GM21423 (cell line): Measurements from ENCODE around the gene SLC41A2.
"Not testable (repeated sequence)": the region's sequence is repeated elsewhere in the genome, so short reads cannot be mapped to it uniquely, and the experiment has no call there.

ENCODE experiments used
- ATAC-seq: cut with Tn5 transposase; IDR thresholded peaks from one replicate; pipeline ENCODE4 v1.9.1; 2021; ENCODE audit warnings: mild to moderate bottlenecking, moderate library complexity; ENCODE audit not compliant: unreplicated experiment

SLC41A2 gene

DNA sequence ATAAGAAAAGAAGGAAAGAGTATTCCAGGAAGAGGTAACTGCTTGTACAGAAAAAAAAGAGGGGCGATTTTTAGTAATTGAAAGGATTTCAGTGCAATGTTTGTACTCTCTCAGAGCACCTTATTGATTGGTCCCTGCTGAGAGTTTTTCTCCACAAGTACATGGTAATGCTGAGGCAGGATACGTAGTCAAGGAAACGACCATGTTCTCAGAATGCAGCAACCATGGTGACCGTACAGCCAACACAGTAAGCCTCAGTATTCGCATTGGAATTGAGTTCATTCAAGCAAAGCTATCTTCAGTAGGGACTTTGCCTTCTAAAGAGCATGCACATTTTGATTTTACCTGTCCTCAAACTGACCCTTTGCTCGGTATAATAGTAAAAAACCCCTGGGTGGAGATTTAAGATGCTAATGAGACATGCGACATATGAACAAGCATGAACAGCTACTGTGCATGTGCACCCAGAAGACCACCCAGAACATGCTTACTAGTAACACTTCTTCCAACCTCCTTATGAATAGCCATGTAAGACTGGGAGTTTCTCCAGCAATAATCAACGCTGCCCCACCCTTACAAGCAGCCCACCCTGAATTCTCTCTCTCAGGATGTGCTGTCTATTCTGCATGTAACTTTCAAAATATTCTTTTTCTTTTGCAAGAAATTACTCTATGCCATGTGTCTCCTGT, 6.2 kb upstream of the SLC41A2 start:
- no peak for ATAC-seq

DNA sequence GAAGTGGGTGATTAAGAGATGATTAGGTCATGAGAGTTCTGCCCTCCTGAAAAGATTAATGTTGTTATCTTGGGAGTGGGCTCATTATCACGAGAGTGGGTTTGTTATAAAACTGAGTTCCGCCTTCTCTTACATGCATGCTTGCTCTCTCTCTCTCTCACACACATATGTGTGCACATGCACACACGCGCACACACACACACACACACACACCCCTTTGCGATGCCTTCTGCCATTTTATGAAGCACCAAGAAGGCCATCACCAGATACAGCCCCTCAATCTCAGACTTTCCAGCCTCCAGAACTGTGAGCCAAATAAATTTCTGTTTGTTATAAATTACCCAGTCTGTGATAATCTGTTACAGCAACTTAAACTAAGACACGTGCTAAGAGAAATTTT, 5.7 kb upstream of the SLC41A2 start:
- no peak for ATAC-seq

DNA sequence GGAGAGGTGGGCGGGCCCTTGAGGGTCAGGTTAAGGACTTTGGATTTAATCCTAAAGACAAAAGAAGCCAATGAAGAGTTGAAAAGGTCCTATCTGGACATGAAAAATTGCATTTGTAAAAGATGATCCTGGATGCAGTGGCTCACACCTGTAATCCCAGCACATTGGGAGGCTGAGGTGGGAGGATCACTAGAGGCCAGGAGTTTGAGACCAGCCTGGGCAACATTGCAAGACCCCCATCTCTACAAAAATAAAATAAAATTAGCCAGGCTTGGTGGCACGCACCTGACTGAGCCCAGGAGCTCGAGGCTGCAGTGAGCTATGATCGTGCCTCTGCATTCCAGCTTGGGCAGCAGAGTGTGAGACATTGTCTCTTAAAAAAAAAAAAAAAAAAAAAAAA, 2.4 kb upstream of the SLC41A2 start:
- no peak for ATAC-seq

DNA sequence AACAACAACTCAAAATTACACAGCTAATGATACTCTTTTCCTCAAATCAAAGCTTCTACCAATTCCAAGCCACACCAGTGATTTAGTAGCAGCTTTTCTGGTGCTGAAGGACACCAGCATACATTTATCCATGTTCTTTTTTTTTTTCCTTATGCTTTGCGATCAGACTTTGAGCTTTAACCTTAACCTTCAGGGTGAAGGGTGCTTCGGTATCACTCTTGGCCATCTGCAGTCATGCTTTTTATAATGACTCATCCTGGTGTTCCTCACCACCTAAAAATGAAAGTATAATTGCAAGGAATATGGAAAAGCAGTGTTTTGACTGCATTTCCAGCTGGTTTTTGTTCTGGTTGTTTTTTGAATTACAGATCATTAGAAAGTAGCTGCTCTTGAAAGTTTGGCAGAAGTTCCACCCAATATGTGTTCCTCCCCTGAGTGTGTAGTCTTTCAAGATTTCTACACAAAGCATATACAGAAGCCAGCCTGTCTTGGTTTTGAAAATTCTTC, 1.3 kb upstream of the SLC41A2 start:
- ATAC-seq, result no peak

DNA sequence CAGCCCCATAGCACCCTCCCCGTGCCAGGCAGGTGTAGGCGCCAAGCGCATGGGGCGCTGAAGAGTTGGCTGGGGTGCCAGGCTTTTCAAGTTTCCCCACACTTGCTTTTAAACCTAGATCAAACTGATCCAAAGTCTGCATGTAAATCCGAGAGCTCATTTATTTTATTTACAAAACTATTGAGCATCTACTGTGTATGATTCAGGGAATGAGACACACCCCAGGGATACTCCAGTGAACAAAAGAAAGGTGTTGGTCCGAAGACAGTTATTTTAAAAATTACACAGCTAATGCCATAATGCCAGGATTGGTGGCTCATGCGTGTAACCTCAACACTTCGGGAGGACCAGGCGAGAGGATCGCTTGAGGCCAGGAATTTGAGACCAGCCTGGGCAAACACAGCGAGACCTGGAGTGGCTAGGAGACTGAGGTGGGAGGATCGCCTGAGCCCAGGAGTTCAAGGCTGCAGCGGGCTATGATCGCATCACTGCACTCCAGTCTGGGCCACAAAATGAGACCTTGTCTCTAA, 780 bp upstream of the SLC41A2 start:
- ATAC-seq, result no peak

DNA sequence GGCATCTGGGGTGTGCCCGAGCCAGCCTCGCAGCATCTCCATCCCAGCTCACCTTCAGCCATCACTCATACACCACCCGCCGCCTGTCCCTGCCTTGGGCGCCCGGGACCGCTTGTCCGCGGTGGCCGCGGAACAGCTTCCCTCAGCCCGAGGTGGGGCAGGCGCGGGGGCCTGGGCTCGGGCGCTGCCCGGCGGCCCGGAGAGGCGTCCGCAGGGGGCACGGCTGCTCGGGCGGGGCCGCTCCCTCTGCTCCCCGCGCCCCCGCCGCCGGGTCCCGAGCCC, 430 bp downstream of the SLC41A2 start:
- ATAC-seq, result no peak

DNA sequence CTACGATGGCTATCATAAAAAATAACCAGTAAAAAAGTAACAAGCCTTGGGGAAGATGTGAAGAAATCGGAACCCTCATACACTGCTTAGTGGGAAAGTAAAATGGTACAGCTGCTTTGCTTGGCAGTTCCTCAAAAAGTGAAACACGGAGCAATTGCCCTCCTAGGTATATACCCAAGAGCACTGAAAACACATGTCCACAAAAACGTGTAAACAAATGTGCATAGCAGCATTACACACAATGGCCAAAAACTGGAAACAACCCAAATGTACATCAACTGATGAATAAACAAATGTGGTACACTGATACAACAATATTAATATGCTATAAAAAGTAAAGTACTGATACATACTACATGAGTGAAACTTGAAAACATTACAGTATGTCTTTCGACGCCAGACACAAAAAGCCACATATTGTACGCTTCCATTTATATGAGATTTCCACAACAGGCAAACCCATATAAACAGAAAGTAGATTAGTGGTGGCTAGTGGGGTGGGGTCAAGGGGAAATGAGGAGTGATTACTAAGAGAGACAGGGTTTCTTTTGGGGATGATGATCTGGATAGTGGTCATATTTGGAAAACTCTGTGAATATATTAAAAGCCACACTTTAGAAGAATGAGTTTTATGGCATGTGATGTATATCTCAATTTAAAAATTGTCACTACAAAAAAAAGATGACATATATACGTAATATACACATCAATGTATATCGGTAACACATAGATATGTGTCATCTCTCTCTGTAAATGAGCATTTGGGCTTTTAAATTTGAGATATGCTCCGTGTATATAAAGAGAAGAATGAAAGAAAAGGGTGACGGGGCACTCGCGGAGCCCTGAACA, 996 bp downstream of the SLC41A2 start:
- no peak for ATAC-seq

DNA sequence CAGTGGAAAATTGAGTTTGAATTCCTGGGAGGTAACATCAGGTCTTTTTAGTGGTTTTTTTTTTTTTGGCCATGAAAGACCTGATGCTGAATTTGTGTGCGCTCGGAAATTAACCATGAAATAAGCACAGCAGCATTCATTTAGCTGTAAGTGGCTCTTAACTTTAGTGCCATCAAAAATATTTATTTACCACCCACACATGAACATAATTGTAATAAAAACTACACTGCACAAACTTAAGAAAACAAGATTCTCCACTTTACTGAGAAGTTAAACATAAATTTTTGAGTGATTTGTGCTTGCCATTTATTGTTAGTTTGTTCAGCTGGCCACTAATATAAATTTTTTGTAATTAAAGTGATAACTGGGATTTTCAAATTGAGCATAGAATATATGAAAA, 2.4 kb downstream of the SLC41A2 start:
- ATAC-seq, result no peak

DNA sequence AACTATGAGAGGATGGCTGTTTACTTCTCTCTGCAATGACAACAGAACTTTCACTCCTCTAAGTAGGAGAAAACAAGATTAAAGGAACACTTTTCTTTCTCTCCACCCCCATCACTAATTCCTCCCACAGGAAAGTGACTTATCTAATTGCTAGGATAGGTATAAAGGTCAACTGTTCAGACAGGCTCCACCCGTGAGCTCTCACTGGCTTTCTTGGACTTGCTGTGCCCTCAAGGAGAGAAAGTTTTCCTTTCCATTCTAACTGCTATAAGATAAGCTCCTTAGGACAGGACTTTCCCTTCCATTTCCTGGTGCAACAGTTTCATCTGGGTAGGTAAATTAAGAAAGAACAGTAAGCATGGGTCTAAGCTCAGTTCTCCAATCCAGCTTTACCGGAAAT, 4.8 kb downstream of the SLC41A2 start:
- no peak for ATAC-seq

DNA sequence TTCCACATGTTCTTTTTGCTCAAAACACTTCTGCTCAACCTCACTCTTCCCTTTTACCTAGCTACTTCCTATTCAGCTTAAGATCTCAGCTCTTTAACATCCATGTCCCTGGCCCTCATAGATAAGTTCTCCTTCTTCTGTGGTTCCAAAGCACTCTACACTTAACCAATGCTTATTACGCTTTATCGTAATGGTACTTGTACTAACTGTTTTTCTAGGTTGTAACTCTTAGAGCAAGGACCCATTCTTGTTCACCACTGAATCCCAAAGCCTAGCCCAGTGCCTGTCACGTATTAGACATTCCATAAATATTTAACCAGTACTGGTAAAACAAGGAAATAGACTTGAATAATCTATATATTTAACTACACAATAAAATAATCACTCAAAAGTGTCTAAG, 5.3 kb downstream of the SLC41A2 start:
- no peak for ATAC-seq

DNA sequence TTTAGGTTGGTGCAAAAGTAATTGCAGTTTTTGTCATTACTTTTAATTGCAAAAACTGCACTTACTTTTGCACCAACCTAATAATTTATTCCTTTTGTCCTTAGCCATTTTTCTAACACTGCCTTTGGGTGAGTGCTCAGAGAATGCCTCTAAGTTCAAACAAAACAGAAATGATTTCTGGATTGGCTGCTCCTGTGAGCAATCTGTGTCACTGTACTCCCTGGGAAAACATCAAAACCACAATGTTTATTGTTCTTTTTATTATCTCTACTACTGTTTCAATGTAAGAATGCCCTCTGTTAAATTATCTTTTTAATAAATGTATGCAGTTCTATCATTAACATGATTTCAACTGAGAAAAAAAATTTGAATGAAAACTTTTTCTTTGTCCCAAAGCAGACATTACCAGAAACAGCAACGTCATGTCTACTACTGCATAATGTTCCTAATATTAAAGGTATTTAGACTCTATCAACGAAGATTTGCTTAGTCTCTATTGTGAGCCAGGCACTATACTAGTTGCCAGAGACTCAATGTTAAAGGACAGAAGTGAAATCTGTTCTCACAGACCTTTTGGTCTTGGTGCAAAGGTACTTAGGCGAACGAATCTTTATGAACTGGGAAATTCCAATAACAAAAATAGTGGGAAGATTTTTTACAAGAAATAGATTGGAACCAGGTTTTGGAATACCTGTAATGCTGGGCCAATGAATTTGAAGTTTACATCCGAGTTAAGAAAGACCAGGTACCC, 6.2 kb downstream of the SLC41A2 start:
- ATAC-seq, result no peak

DNA sequence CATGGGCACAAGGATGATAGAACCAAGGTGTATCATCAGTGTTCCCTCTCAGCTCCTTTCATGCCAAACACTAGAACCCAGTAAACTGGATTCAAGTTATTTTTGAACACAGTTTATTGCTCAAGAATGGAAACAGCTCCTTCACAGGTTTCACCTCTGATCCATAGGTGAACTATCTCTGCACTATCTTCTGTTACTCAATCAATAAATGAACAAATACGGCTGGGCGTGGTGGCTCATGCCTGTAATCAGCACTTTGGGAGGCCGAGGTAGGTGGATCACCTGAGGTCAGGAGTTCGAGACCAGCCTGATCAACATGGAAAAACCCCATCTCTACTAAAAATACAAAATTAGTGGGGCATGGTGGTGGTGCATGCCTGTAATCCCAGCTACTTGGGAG, 9.4 kb downstream of the SLC41A2 start:
- ATAC-seq, result not testable (repeated sequence)

DNA sequence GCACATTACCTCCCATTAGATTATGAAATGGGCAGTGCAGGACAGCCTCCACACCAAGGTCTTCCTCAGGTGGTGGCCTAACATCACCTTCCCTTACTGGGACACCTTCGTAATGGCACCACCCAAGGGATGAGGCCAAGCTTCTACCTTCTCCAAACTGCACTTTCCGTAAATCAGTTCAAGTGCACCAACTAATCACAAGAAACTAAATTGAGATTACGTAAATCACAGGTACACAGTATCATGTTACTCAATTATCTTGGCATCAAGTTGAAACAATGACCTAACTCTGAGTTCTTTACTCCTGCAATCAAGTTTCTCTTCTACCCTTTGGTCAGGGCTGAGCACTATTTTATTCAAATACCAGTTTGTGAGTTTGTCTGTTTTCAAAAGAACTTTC, 13.8 kb downstream of the SLC41A2 start:
- ATAC-seq, result no peak

DNA sequence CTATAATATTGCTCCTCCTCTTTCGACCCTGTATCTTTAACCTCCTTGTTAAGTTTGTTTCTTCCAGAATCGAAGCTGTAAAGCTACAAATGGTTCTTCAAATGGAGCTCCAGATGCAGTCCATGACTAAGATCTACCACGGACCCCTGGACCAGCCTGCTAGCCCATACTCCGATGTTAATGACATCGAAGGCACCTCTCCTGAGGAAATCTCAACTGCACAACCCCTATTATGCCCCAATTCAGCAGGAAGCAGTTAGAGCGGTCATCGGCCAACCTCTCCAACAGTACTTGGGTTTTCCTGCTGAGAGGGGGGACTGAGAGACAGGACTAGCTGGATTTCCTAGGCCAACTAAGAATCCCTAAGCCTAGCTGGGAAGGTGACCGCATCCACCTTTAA, 14.7 kb downstream of the SLC41A2 start:
- ATAC-seq, result not testable (repeated sequence)

DNA sequence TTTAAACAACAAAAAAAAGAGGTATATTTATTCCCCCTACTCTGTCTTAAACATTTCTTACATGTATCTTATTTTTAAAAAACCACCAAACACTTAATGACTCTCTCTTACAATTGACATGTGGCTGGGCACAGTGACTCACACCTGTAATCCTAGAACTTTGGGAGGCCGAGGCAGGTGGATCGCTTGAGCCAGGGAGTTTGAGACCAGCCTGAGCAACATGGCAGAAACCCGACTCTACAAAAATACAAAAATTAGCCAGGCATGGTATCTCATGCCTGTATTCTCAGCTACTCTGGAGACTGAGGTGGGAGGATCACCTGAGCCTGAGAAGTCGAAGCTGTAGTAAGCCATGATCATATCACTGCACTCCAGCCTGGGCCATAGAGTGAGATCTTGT, 16.0 kb downstream of the SLC41A2 start:
- no peak for ATAC-seq

DNA sequence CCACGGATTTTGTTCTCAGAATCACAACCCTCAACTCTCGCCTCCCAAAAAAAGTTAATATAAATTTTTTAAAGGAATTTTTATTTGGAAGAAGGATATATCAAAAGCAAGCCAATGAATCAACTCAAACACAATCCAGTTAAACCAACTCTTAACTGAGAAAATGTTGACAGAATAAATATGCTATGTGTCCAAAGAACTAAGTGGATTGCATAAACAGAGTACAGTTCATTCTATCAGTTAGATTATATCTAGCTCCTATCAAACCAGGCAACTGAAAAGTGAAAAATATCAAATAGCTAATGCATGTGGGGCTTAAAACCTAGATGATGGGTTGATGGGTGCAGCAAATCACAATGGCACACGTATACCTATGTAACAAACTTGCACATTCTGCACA, 16.6 kb downstream of the SLC41A2 start:
- ATAC-seq, result no peak

DNA sequence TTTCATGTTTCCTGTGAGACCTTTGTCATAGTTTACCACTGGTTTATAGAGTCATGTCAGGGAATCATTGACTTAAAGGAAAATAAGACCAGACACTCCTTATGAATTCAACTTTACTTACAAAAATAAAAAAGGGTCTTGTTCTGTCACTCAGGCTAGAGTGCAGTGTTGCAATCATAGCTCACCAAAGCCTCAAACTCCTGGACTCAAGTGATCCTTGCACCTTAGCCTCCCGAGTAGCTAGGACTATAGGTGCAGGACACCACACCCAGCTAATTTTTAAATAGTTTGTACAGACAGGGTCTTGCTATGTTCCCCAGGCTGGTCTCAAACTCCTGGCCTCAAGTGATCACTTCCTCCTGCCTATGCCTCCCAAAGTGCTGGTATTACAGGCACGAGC, 19.0 kb downstream of the SLC41A2 start:
- no peak for ATAC-seq

DNA sequence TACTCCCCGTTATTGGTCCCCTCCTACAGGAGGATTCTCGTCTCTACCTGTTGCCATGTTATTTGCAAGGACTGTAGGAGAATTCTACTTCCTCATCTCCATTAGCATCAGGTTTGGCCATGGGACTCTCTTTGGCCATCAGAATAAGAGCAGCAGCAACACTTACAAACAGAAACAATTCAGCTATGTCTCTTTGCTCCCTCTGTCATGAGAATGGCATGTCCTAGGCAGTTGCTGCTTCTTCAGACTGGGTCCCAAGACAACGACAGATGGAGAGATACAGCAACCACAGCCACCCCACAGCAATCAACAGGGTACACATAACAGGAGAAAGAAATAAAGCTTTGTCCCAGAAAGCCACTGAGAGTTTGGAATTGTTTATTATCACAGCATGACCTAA, 19.7 kb downstream of the SLC41A2 start:
- no peak for ATAC-seq

DNA sequence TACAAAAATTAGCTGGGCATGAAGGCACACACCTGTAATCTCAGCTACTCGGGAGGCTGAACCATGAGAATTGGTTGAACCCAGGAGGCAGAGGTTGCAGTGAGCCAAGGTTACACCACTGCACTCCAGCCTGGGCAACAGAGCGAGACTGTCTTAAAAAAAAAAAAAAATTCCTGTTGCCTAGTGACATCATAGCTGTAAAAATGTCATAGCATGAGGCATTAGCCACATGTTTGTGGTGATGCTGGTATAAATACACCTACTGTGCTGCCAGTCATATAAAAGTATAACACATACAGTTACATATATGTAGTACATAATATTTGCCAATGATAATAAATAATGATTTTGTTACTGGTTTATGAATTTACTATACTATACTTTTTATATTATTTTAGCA, 22.2 kb downstream of the SLC41A2 start:
- ATAC-seq, result no peak

DNA sequence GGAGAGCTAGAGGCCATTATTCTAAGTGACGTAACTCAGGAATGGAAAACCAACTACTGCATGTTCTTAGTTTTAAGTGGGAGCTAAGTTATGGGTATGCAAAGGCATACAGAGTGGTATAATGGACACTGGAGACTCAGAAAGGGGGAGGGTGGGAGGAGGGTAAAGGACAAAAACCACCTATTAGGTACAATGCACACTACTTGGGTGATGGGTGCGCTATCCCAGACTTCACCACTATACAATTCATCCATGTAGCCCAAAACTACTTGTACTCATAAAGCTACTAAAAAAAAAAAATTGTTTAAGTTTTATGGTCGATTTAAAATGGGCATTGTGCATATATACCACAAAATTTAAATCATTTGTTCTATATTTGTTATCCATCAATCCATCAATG, 24.3 kb downstream of the SLC41A2 start:
- ATAC-seq, result no peak

DNA sequence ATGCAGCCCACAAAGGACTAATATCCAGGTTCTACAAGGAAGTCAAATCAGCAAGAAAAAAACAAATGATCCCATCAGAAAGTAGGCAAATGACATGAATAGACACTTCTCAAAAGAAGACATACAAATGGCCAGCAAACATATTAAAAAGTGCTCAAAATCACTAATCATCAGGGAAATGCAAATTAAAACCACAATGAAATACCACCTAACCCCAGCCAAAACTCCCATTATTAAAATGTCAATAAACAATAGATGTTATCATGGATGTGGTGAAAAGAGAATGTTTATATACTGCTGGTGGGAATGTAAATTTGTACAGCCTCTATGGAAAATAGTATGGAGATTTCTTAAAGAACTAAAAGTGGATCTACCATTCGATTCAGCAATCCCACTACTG, 25.0 kb downstream of the SLC41A2 start:
- no peak for ATAC-seq
